ENCODE data around the gene KRT74.

DNA sequence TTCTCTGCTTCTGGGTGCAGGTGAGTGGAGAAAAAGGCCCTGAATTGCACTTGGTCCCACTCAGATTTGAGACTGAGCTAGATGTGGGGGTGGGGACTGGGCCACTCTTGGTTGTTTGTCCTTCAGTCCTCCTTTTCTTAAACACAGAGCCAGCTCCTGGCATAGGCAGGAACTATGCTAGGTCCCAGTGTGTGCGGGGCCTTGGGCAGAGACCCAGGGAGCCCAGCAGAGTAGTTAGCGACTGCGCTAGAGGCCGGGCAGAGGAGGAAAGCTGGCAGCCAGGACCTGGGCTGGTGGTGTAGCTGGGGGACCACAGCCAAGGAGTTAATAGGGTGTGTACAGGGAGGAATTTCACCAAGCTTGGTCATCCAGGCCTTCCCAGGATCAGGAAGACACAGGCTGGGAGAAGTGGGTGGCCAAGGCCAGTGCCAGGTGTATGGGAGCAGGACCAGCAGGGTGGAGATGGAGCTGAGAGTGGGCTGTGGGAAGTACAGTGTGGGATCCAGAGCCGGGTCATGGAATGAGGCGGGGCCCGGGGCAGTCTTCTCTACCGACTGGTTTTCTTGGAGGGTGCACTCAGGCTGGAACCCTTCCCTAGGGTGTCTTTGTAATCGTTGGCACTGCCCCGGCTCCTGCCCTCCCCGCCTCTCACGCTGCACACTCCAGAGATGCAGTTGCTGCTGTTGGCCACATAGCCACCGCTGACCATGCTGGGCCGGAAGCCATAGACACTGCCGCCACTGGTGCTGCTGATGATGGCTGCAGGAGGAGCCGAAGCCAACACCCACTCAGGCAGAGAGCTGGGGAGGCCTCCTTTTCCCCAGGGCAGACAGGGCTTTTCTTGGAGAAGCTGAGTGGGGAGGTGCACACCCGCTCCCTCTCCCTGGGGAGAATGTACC is 29.4 kb downstream of the KRT74 start:
- TF ChIP-seq, protein P1, sequence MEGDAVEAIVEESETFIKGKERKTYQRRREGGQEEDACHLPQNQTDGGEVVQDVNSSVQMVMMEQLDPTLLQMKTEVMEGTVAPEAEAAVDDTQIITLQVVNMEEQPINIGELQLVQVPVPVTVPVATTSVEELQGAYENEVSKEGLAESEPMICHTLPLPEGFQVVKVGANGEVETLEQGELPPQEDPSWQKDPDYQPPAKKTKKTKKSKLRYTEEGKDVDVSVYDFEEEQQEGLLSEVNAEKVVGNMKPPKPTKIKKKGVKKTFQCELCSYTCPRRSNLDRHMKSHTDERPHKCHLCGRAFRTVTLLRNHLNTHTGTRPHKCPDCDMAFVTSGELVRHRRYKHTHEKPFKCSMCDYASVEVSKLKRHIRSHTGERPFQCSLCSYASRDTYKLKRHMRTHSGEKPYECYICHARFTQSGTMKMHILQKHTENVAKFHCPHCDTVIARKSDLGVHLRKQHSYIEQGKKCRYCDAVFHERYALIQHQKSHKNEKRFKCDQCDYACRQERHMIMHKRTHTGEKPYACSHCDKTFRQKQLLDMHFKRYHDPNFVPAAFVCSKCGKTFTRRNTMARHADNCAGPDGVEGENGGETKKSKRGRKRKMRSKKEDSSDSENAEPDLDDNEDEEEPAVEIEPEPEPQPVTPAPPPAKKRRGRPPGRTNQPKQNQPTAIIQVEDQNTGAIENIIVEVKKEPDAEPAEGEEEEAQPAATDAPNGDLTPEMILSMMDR (IDR thresholded peaks at IDR 0.05), result no peak
- TF ChIP-seq ZFX (IDR thresholded peaks at IDR 0.05; ENCODE audit: borderline replicate concordance), result no peak

All from 22Rv1 (cell line).